SK-N-SH treated with all-trans-retinoic acid at 6 μM for 48 hours (cell line): ENCODE data around the gene SDK2.

ENCODE experiments used
- ARNTL ChIP-seq: fragments of 450-650 bp; formaldehyde crosslinking; IDR thresholded peaks from 2 replicates; pipeline ENCODE4 v1.5.0; 2020; ENCODE audit warnings: low read depth, mild to moderate bottlenecking, moderate library complexity, borderline replicate concordance
- CSDC2 ChIP-seq: fragments of 250-450 bp; sonication (Bioruptor Pico); IDR thresholded peaks from 2 replicates; pipeline ENCODE4 v1.5.0; 2020; ENCODE audit warnings: mild to moderate bottlenecking, moderate library complexity
- ESRRG ChIP-seq: fragments of 250-450 bp; sonication (Bioruptor Pico); IDR thresholded peaks from 2 replicates; pipeline ENCODE4 v1.6.1; 2021; ENCODE audit warnings: mild to moderate bottlenecking
- GLIS3 ChIP-seq: fragments of 250-450 bp; sonication (Bioruptor Pico); IDR thresholded peaks from 2 replicates; pipeline ENCODE4 v1.5.0; 2020; ENCODE audit warnings: mild to moderate bottlenecking, moderate library complexity
- ISL1 ChIP-seq: fragments of 250-450 bp; sonication (Bioruptor Pico); IDR thresholded peaks from 2 replicates; pipeline ENCODE4 v2.1.2; 2022; ENCODE audit warnings: mild to moderate bottlenecking, moderate library complexity
- PATZ1 ChIP-seq: fragments of 250-450 bp; sonication (Bioruptor Pico); IDR thresholded peaks from 2 replicates; pipeline ENCODE4 v1.8.0; 2020; ENCODE audit warnings: mild to moderate bottlenecking, moderate library complexity, borderline replicate concordance
- POU6F1 ChIP-seq: fragments of 250-450 bp; sonication (Bioruptor Pico); IDR thresholded peaks from 2 replicates; pipeline ENCODE4 v1.8.0; 2021; ENCODE audit warnings: low read depth, mild to moderate bottlenecking, moderate library complexity, borderline replicate concordance
- PPARA ChIP-seq: fragments of 250-450 bp; sonication (Bioruptor Pico); IDR thresholded peaks from 2 replicates; pipeline ENCODE4 v1.5.0; 2020; ENCODE audit warnings: mild to moderate bottlenecking, borderline replicate concordance
- RARB ChIP-seq: fragments of 250-450 bp; sonication (Bioruptor Pico); IDR thresholded peaks from 2 replicates; pipeline ENCODE4 v1.8.0; 2021; ENCODE audit warnings: mild to moderate bottlenecking, moderate library complexity
- SNAI2 ChIP-seq: fragments of 250-450 bp; sonication (Bioruptor Pico); IDR thresholded peaks from 2 replicates; pipeline ENCODE4 v1.5.0; 2020; ENCODE audit warnings: mild to moderate bottlenecking, moderate library complexity
- TCF4 ChIP-seq: fragments of 250-450 bp; sonication (Bioruptor Pico); IDR thresholded peaks from 2 replicates; pipeline ENCODE4 v1.8.0; 2021; ENCODE audit warnings: mild to moderate bottlenecking, moderate library complexity, borderline replicate concordance
- ZFP3 ChIP-seq: fragments of 250-450 bp; sonication (Bioruptor Pico); IDR thresholded peaks from 2 replicates; pipeline ENCODE4 v1.5.0; 2020; ENCODE audit warnings: mild to moderate bottlenecking, moderate library complexity
- ZFP30 ChIP-seq: fragments of 450-650 bp; formaldehyde crosslinking; IDR thresholded peaks from 2 replicates; pipeline ENCODE4 v1.5.0; 2022; ENCODE audit warnings: mild to moderate bottlenecking, moderate library complexity
- ZNF565 ChIP-seq: fragments of 450-650 bp; formaldehyde crosslinking; conservative IDR thresholded peaks from 2 replicates; pipeline ENCODE4 v1.5.0; 2020; ENCODE audit warnings: low read depth, mild to moderate bottlenecking, moderate library complexity

DNA sequence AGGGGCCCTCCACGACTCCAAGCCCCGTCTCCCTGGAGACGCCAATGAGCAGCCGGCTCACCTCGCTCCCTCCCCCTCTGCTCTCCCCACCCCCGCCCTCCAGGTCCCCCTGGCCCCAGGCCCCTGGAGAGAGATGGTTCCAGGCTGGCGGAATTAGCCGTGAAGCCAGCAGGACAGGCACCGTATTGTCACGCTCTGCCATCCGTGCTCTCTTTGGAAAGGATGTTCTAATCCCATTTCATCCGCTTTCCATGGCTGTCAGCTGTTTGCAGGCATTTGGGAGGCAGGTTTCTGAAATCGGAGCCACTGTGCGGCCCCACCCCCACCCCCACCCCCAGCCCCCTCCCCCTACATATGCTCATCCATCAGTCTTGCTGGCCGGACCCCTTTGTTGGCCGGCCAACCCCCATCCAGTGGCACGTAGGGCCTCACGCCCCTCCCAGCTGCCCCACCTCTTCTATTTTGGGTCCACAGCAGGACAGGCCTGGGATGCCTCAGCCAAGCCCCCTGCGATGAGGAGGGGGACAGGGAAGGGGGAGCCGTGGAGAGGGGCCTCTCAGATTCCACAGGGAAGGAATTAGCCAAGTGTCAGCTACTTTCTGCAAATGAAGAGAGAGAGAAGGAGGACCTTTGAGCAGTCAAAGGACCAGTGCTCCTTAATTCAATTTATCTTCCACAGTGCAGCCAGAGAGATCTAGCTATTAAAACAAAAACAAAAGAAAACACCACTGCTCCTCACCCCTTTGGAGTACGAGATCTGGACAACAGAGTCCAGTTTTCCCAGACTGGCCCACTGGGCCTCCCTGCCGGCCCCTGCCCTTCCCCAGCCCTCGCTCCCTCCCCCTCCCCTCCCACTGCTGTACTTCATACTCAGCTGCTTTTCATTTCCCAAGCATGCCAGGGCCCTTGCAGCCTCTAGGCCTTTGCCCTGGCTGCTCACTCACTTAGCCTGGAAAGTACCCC is 30.7 kb downstream of the SDK2 start:
- TF ChIP-seq ZFP30, result no peak
- no peak for TF ChIP-seq GLIS3
- TF ChIP-seq POU6F1, result no peak
- TF ChIP-seq SNAI2, result no peak
- TF ChIP-seq PATZ1 (CRISPR knock-in tag), result no peak
- no peak for TF ChIP-seq RARB (CRISPR knock-in tag)
- TF ChIP-seq ZNF565 (CRISPR knock-in tag), result no peak
- TF ChIP-seq ZFP3, result no peak
- no peak for TF ChIP-seq ESRRG (CRISPR knock-in tag)
- no peak for TF ChIP-seq ARNTL (CRISPR knock-in tag)
- no peak for TF ChIP-seq ISL1 (CRISPR knock-in tag)
- TF ChIP-seq TCF4 (CRISPR knock-in tag), result peak; percentile 34; the same call in 1 of the 2 replicates
- TF ChIP-seq PPARA, result no peak
- no peak for TF ChIP-seq CSDC2 (CRISPR knock-in tag)
